HG03025 (cell line): ENCODE data around the gene CSDE1.

Experiments
- ATAC-seq: cut with Tn5 transposase; IDR thresholded peaks from one replicate; pipeline ENCODE4 v1.9.1; 2021; ENCODE audit warnings: mild to moderate bottlenecking, moderate library complexity; ENCODE audit not compliant: unreplicated experiment, low FRiP score

The CSDE1 gene

GRCh38 chr1:114668784-114669561 lies 88.8 kb downstream of the CSDE1 start:
- ATAC-seq: no peak

GRCh38 chr1:114668373-114668772 lies 89.4 kb downstream of the CSDE1 start:
- no peak for ATAC-seq

GRCh38 chr1:114666954-114667353 lies 90.8 kb downstream of the CSDE1 start:
- no peak for ATAC-seq
